SU-DHL-6 (cell line): ENCODE data around the gene SIK2.

Experiments
- H2AFZ ChIP-seq: fragments of 200-600 bp; sonication (generic); 2 replicates; pipeline ENCODE4 v1.6.1; 2014; ENCODE audit warnings: low read depth, mild to moderate bottlenecking, moderate library complexity, mixed read lengths, antibody characterized with exemption, low read length; ENCODE audit not compliant: severe bottlenecking
- H3F3A ChIP-seq: fragments of 200-600 bp; shearing (Covaris generic); 2 replicates; pipeline ENCODE4 v1.6.0; 2016; ENCODE audit warnings: antibody characterized with exemption, mild to moderate bottlenecking; ENCODE audit not compliant: insufficient read depth
- H3K27ac ChIP-seq: fragments of 200-600 bp; sonication (generic); 2 replicates; pipeline ENCODE4 v1.5.1; 2016; ENCODE audit warnings: low read depth, mild to moderate bottlenecking, low read length, moderate library complexity, mixed read lengths
- H3K27me3 ChIP-seq: fragments of 200-600 bp; sonication (generic), shearing (Covaris generic); 2 replicates; pipeline ENCODE4 v1.6.0; 2014; ENCODE audit warnings: mild to moderate bottlenecking, low read length
- H3K36me3 ChIP-seq: fragments of 200-600 bp; sonication (generic); 2 replicates; pipeline ENCODE4 v1.6.1; 2014; ENCODE audit warnings: mild to moderate bottlenecking, low read length, mixed read lengths
- H3K4me2 ChIP-seq: fragments of 300-600, 200-600 bp; shearing (Covaris generic), sonication (generic); 2 replicates; pipeline ENCODE4 v1.6.0; 2014; ENCODE audit warnings: low read length, low read depth, mild to moderate bottlenecking; ENCODE audit not compliant: poor library complexity, severe bottlenecking
- H3K4me3 ChIP-seq: fragments of 200-600 bp; sonication (generic); 2 replicates; pipeline ENCODE4 v1.5.1; 2014; ENCODE audit warnings: antibody characterized with exemption, low read length, mild to moderate bottlenecking, mixed read lengths; ENCODE audit not compliant: insufficient read depth, poor library complexity, severe bottlenecking
- H3K79me2 ChIP-seq: fragments of 200-600 bp; sonication (generic); 2 replicates; pipeline ENCODE4 v1.6.1; 2014; ENCODE audit warnings: mild to moderate bottlenecking, low read length, moderate library complexity; ENCODE audit not compliant: insufficient read depth
- H3K9ac ChIP-seq: fragments of 200-600 bp; sonication (generic); 2 replicates; pipeline ENCODE4 v1.7.0; 2014; ENCODE audit warnings: mild to moderate bottlenecking, low read length
- H3K9me2 ChIP-seq: fragments of 200-600 bp; sonication (generic); replicated peaks from 2 replicates; pipeline ENCODE4 v1.6.1; 2014; ENCODE audit warnings: low read length; ENCODE audit not compliant: insufficient read depth
- H3K9me3 ChIP-seq: fragments of 200-600 bp; sonication (generic); 2 replicates; pipeline ENCODE4 v1.6.1; 2014; ENCODE audit warnings: low read length, mixed read lengths; ENCODE audit not compliant: insufficient read depth
- H4K20me1 ChIP-seq: fragments of 200-600 bp; sonication (generic); 2 replicates; pipeline ENCODE4 v1.6.1; 2014; ENCODE audit warnings: low read depth, mild to moderate bottlenecking, antibody characterized with exemption, low read length, moderate library complexity, mixed read lengths
- CTCF ChIP-seq: fragments of 200-600 bp; sonication (generic); IDR thresholded peaks from one replicate; pipeline ENCODE4 v1.5.1; 2017; ENCODE audit warnings: antibody characterized with exemption, mild to moderate bottlenecking, low read length, moderate library complexity; ENCODE audit not compliant: insufficient read depth, poor library complexity, severe bottlenecking
- EZH2phosphoT487 ChIP-seq: fragments of 200-600 bp; sonication (generic), shearing (Covaris generic); conservative IDR thresholded peaks from 2 replicates; pipeline ENCODE4 v1.6.1; 2018; ENCODE audit warnings: mild to moderate bottlenecking, antibody characterized with exemption, low read length, moderate library complexity, mixed read lengths

Gene SIK2

GRCh38 chr11:111726301-111726713 lies 124.1 kb downstream of the SIK2 start:
- TF ChIP-seq EZH2phosphoT487 (no peak), CTCF (no peak)
- no peaks in the 10 kb centered on the region for H3K36me3 ChIP-seq

GRCh38 chr11:111727431-111727830 lies 125.2 kb downstream of the SIK2 start:
- no peaks in the 10 kb centered on the region for H3K27me3 ChIP-seq
- no peaks in the 10 kb centered on the region for H3F3A ChIP-seq
- H3K4me2 ChIP-seq: no peak overlapping the region
- H3K9me2 ChIP-seq: no peaks in the 10 kb centered on the region
- H3K27ac ChIP-seq: no peak overlapping the region
- no peaks in the 10 kb centered on the region for H3K79me2 ChIP-seq
- no peaks in the 10 kb centered on the region for H3K9me3 ChIP-seq
- TF ChIP-seq CTCF (no peak), EZH2phosphoT487 (no peak)
- no peak overlapping the region for H2AFZ ChIP-seq
- no peaks in the 10 kb centered on the region for H4K20me1 ChIP-seq
- no peak overlapping the region for H3K9ac ChIP-seq
- H3K36me3 ChIP-seq: no peaks in the 10 kb centered on the region
- no peak overlapping the region for H3K4me3 ChIP-seq

More at GRCh38 chr11:111726301-111726713, 124.1 kb downstream of the SIK2 start:
- Histone ChIP-seq H3K9me2 (no peaks in the 10 kb centered on the region), H3K9me3 (no peaks in the 10 kb centered on the region), H3K79me2 (no peaks in the 10 kb centered on the region), H3K4me3 (no peak overlapping the region), H2AFZ (no peak overlapping the region), H3K9ac (no peak overlapping the region), H3K27me3 (no peaks in the 10 kb centered on the region), H3K27ac (no peak overlapping the region), H3K4me2 (no peak overlapping the region), H3F3A (no peaks in the 10 kb centered on the region), H4K20me1 (no peaks in the 10 kb centered on the region)

GRCh38 chr11:111729071-111729830 lies 127.0 kb downstream of the SIK2 start:
- no peaks in the 10 kb centered on the region for H3K79me2 ChIP-seq
- no peaks in the 10 kb centered on the region for H3K9me3 ChIP-seq
- H2AFZ ChIP-seq: no peak overlapping the region
- H4K20me1 ChIP-seq: no peaks in the 10 kb centered on the region
- TF ChIP-seq CTCF (no peak), EZH2phosphoT487 (no peak)
- H3K9ac ChIP-seq: no peak overlapping the region
- H3K27ac ChIP-seq: no peak overlapping the region
- no peak overlapping the region for H3K4me2 ChIP-seq
- H3K4me3 ChIP-seq: no peak overlapping the region
- no peaks in the 10 kb centered on the region for H3F3A ChIP-seq
- no peaks in the 10 kb centered on the region for H3K9me2 ChIP-seq
- H3K27me3 ChIP-seq: no peaks in the 10 kb centered on the region
- H3K36me3 ChIP-seq: no peaks in the 10 kb centered on the region
